ENCODE results near the gene S1PR4. TPM values are rescaled to one million over a fixed set of nuclear protein-coding genes. Genes with fewer than 3 reads are reported as not detected.

The S1PR4 gene
- total RNA-seq, 4 donors from 2014 or later = 0.53 to 4.2 (median 1.9) TPM

DNA sequence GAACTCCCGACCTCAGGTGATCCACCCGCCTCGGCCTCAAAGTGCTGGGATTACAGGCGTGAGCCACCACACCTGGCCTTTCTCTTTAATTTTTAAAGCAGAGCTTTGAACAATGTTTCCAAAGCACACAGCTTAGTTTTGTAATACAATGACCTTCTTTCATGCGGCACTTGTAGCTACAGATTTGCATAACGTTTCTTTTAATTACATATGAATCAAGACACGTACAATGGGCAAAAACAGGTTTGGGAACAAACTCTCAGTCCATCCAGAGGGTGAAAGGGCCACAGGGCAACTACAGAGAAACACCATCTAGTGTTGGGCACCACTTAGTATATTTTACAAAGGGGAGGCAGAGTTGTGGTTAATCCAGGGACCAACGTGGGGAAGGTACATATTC, 19.0 kb upstream of the S1PR4 start:
- Histone ChIP-seq H3K27me3 (no peaks in the 10 kb centered on the region), H3K27ac (no peak overlapping the region), H3K9me3 (no peaks in the 10 kb centered on the region), H3K4me3 (no peak overlapping the region), H3K36me3 (peaks cover 0 to 98% (median 4%) of the 10 kb centered on the region in 3 donors), H3K4me1 (peaks cover 7 to 27% (median 11%) of the 10 kb centered on the region in 3 donors)
- DNase-seq = no peak
- no peak for TF ChIP-seq POLR2A (IDR thresholded peaks at IDR 0.05)
- TF ChIP-seq, protein P1, sequence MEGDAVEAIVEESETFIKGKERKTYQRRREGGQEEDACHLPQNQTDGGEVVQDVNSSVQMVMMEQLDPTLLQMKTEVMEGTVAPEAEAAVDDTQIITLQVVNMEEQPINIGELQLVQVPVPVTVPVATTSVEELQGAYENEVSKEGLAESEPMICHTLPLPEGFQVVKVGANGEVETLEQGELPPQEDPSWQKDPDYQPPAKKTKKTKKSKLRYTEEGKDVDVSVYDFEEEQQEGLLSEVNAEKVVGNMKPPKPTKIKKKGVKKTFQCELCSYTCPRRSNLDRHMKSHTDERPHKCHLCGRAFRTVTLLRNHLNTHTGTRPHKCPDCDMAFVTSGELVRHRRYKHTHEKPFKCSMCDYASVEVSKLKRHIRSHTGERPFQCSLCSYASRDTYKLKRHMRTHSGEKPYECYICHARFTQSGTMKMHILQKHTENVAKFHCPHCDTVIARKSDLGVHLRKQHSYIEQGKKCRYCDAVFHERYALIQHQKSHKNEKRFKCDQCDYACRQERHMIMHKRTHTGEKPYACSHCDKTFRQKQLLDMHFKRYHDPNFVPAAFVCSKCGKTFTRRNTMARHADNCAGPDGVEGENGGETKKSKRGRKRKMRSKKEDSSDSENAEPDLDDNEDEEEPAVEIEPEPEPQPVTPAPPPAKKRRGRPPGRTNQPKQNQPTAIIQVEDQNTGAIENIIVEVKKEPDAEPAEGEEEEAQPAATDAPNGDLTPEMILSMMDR (IDR thresholded peaks at IDR 0.05) = no peak
- whole genome bisulfite sequencing, 2 donors = 75 to 79% methylated on average over 8 of the region's 8 CpGs
- intact Hi-C loops (cut with DNase I) = no loop called here

DNA sequence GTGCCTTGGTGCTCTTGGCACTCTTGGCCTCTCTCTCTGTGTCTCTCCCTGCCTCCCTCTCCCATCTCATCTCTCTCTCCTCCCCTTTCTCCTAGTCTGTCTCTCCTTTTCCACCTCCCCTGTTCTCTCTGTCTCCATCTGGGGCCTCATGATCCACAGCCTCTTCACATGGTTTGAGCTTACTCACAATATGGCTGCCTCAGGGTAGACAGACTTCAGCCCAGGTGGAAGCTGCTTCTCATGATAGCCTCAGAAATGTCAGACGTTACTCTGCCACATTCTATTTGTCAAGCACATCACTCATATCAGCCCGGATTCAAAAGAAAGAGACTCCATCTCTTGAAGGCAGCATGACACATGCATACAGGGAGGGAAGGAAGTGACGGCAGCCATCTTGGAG, 18.4 kb upstream of the S1PR4 start:
- Histone ChIP-seq H3K4me1 (peaks cover under 1 to 21% (median 6%) of the 10 kb centered on the region in 3 donors), H3K36me3 (peaks cover 0 to 100% (median 4%) of the 10 kb centered on the region in 3 donors), H3K9me3 (no peaks in the 10 kb centered on the region), H3K27me3 (no peaks in the 10 kb centered on the region), H3K4me3 (no peak overlapping the region), H3K27ac (no peak overlapping the region)
- 69 to 72% methylated on average over 2 to 3 of the region's 3 CpGs for WGBS, 2 donors
- intact Hi-C loops (cut with DNase I) = loop anchor here (5.0 kb wide), 1 partner anchor 83 kb away; no protein-coding TSS in a partner anchor
- DNase-seq = no peak
- TF ChIP-seq POLR2A (IDR thresholded peaks at IDR 0.05) = no peak
- TF ChIP-seq, protein P1 (IDR thresholded peaks at IDR 0.05) = no peak

DNA sequence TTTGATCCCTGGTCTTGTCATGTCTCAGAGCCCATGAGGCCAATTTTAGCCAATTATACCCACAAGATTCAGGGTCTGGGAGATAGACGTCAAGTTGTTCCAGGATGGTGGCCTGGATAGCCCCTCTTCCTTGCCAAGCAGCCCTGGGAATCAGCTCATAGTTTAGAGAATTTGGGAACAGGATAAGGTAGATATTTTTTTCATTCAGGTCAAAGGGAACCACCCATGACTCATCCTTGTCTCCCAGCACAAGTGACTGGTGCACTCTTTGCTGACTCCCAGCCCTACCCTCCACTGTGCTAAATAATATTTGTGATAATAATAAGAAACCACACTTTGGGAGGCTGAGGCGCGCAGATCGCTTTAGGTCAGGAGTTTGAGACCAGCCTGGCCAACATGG, 17.1 kb upstream of the S1PR4 start:
- no peak for TF ChIP-seq POLR2A (IDR thresholded peaks at IDR 0.05)
- TF ChIP-seq, protein P1 (IDR thresholded peaks at IDR 0.05) = no peak
- no peak for DNase-seq
- 79 to 96% methylated on average over 4 of the region's 4 CpGs for WGBS, 2 donors
- intact Hi-C loops (cut with DNase I) = loop anchor here (5.0 kb wide), 1 partner anchor 84 kb away; no protein-coding TSS in a partner anchor
- Histone ChIP-seq H3K9me3 (no peaks in the 10 kb centered on the region), H3K4me1 (peaks cover 0 to 14% (median 0%) of the 10 kb centered on the region in 3 donors), H3K27ac (no peak overlapping the region), H3K36me3 (peaks cover 0 to 100% (median 4%) of the 10 kb centered on the region in 3 donors), H3K27me3 (no peaks in the 10 kb centered on the region), H3K4me3 (no peak overlapping the region)

DNA sequence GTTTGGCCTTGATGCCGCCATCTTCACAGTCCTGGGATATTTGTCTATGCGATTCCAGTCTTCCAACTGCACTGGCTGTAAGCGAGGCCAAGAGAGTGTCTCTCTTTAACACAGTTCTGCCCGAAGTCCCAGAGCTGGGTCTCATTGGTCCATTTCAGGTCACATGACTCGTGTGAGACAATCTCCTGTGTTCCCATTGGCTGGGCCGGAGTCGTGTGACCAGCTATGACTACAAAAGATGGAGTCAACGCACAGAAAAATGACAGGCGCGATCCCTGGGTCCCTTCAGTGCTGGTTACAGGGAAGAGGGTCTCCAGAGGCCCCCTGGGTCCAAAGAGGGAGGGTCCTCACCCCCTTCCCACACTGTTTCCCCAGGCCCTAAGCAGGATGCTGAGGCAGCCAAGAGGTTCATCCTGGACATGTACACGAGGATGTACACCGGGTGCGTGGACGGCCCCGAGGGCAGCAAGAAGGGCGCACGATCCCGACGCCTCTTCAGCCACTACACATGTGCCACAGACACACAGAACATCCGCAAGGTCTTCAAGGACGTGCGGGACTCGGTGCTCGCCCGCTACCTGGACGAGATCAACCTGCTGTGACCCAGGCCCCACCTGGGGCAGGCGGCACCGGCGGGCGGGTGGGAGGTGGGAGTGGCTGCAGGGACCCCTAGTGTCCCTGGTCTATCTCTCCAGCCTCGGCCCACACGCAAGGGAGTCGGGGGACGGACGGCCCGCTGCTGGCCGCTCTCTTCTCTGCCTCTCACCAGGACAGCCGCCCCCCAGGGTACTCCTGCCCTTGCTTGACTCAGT, 15.9 kb upstream of the S1PR4 start:
- TF ChIP-seq, protein P1 (IDR thresholded peaks at IDR 0.05) = no peak
- TF ChIP-seq POLR2A (IDR thresholded peaks at IDR 0.05) = no peak
- no peaks in the 10 kb centered on the region for H3K27me3 ChIP-seq
- DNase-seq = no peak
- peaks cover 0 to 88% (median 4%) of the 10 kb centered on the region in 3 donors for H3K36me3 ChIP-seq
- 57 to 78% methylated on average over 7 to 20 of the region's 38 CpGs for WGBS, 2 donors
- H3K9me3 ChIP-seq = no peaks in the 10 kb centered on the region
- H3K27ac ChIP-seq = no peak overlapping the region
- H3K4me1 ChIP-seq = peaks cover 0 to 14% (median 0%) of the 10 kb centered on the region in 3 donors
- no peak overlapping the region for H3K4me3 ChIP-seq
- intact Hi-C loops (cut with DNase I) = loop anchor here (5.0 kb wide), 1 partner anchor 85 kb away; no protein-coding TSS in a partner anchor

DNA sequence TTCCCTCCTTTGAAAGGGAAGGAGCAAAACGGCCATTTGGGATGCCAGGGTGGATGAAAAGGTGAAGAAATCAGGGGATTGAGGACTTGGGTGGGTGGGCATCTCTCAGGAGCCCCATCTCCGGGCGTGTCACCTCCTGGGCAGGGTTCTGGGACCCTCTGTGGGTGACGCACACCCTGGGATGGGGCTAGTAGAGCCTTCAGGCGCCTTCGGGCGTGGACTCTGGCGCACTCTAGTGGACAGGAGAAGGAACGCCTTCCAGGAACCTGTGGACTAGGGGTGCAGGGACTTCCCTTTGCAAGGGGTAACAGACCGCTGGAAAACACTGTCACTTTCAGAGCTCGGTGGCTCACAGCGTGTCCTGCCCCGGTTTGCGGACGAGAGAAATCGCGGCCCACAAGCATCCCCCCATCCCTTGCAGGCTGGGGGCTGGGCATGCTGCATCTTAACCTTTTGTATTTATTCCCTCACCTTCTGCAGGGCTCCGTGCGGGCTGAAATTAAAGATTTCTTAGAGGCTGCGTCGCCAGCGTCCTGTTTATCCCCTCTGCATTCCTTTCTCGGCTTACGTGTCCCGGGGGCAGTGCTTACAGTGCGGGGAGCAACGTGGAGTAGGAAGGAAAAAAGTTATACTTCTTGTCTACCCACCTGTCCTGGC, 15.2 kb upstream of the S1PR4 start:
- DNase-seq = no peak
- H3K36me3 ChIP-seq = peaks cover 0 to 81% (median 0%) of the 10 kb centered on the region in 3 donors
- 30 to 33% methylated on average over 9 to 24 of the region's 27 CpGs for WGBS, 2 donors
- no peaks in the 10 kb centered on the region for H3K9me3 ChIP-seq
- TF ChIP-seq POLR2A (IDR thresholded peaks at IDR 0.05) = no peak
- TF ChIP-seq, protein P1 (IDR thresholded peaks at IDR 0.05) = peak; percentile 75 to 94 (median 86)
- H3K4me1 ChIP-seq = peaks cover 0 to 14% (median 0%) of the 10 kb centered on the region in 3 donors
- H3K27ac ChIP-seq = no peak overlapping the region
- intact Hi-C loops (cut with DNase I) = loop anchor here (5.0 kb wide), 1 partner anchor 86 kb away; no protein-coding TSS in a partner anchor
- H3K27me3 ChIP-seq = no peaks in the 10 kb centered on the region
- H3K4me3 ChIP-seq = no peak overlapping the region
